Cardiac muscle cell (in vitro differentiated cells and primary cell): ENCODE results near the gene SLC16A1. TPM values are rescaled to one million over a fixed set of nuclear protein-coding genes. Genes with fewer than 3 reads are reported as not detected.
A peak's percentile ranks its signal among the peaks of the same experiment; 100 is the strongest.

Source experiments
- DNase-seq, 2 donors: peaks; one replicate each; pipeline versions ENCODE4 v3.0.0 to v3.0.0-alpha.2; 2010 to 2017; ENCODE audit warnings: low read depth in 1 of 2, low spot score in 1 of 2
- H3K27ac ChIP-seq: fragments of 200-600 bp; sonication (generic); 2 replicates; pipeline ENCODE4 v1.5.1; 2016
- H3K27me3 ChIP-seq: fragments of 200-600 bp; sonication (generic); 2 replicates; pipeline ENCODE4 v1.6.0; 2016; ENCODE audit warnings: control low read depth
- H3K36me3 ChIP-seq: fragments of 200-600 bp; sonication (generic); 2 replicates; pipeline ENCODE4 v1.5.1; 2016; ENCODE audit warnings: control low read depth
- H3K4me1 ChIP-seq: fragments of 200-600 bp; sonication (generic); 2 replicates; pipeline ENCODE4 v1.8.1; 2017; ENCODE audit warnings: low read depth, mild to moderate bottlenecking, mixed run types
- H3K4me3 ChIP-seq: fragments of 200-600 bp; sonication (generic); 2 replicates; pipeline ENCODE4 v1.5.1; 2016; ENCODE audit warnings: mild to moderate bottlenecking
- H3K9me3 ChIP-seq: fragments of 200-600 bp; sonication (generic); 2 replicates; pipeline ENCODE4 v1.5.1; 2017; ENCODE audit warnings: low read depth, mild to moderate bottlenecking, control low read depth
- CTCF ChIP-seq: IDR thresholded peaks from 2 replicates; pipeline ENCODE4 v1.5.1; 2012; ENCODE audit warnings: low read depth, mild to moderate bottlenecking, low read length
- polyA plus RNA-seq: library from polyadenylated mRNA; unstranded; fragments of >200 nt; fragmentation: Nextera tagmentation; extraction: Ambion mirVana; gene quantifications from 2 replicates; pipeline ENCODE4 v1.2.1, GENCODE V29; 2016
- total RNA-seq: library from RNA; depleted of rRNA; stranded (reverse); fragments of >200 nt; gene quantifications from 2 replicates; pipeline ENCODE4 v1.2.3, GENCODE V29; 2016

Gene SLC16A1
- total and polyA plus RNA-seq, 2 experiments from 2014 or later: 130 to 146 TPM

- no peak overlapping the region for H3K4me3 ChIP-seq
- H3K27ac ChIP-seq: peak overlapping the region; percentile 35
- no peaks in the 10 kb centered on the region for H3K27me3 ChIP-seq
- no peak for TF ChIP-seq CTCF
- H3K36me3 ChIP-seq: peaks cover 8% of the 10 kb centered on the region
- DNase-seq: no peak
- no peaks in the 10 kb centered on the region for H3K9me3 ChIP-seq
- peaks cover 32% of the 10 kb centered on the region for H3K4me1 ChIP-seq
Observed at GRCh38 chr1:112933820-112934571, 22.0 kb downstream of the SLC16A1 start.

- peaks cover 16% of the 10 kb centered on the region for H3K4me1 ChIP-seq
- peaks cover 23% of the 10 kb centered on the region for H3K36me3 ChIP-seq
- H3K9me3 ChIP-seq: no peaks in the 10 kb centered on the region
- H3K4me3 ChIP-seq: no peak overlapping the region
- no peaks in the 10 kb centered on the region for H3K27me3 ChIP-seq
- DNase-seq: no peak
- TF ChIP-seq CTCF: no peak
- H3K27ac ChIP-seq: peak overlapping the region; percentile 2
Observed at GRCh38 chr1:112929979-112930378, 26.0 kb downstream of the SLC16A1 start.

- DNase-seq: no peak
- H3K36me3 ChIP-seq: peaks cover 43% of the 10 kb centered on the region
- no peak for TF ChIP-seq CTCF
- H3K4me3 ChIP-seq: no peak overlapping the region
- H3K9me3 ChIP-seq: no peaks in the 10 kb centered on the region
- no peaks in the 10 kb centered on the region for H3K27me3 ChIP-seq
- H3K4me1 ChIP-seq: peaks cover 9% of the 10 kb centered on the region
- peak overlapping the region; percentile 49 for H3K27ac ChIP-seq
Observed at GRCh38 chr1:112927462-112927990, 28.5 kb downstream of the SLC16A1 start.

GRCh38 chr1:112926858-112927257, 29.1 kb downstream of the SLC16A1 start:
- H3K27ac ChIP-seq: no peak overlapping the region
- peaks cover 46% of the 10 kb centered on the region for H3K36me3 ChIP-seq
- DNase-seq: no peak
- peaks cover 9% of the 10 kb centered on the region for H3K4me1 ChIP-seq
- no peak for TF ChIP-seq CTCF
- no peaks in the 10 kb centered on the region for H3K27me3 ChIP-seq
- H3K9me3 ChIP-seq: no peaks in the 10 kb centered on the region
- no peak overlapping the region for H3K4me3 ChIP-seq

GRCh38 chr1:112925015-112925414, 31.0 kb downstream of the SLC16A1 start:
- DNase-seq: no peak

More at GRCh38 chr1:112925015-112925414, 31.0 kb downstream of the SLC16A1 start:
- Histone ChIP-seq H3K27ac (peak overlapping the region; percentile 9), H3K4me3 (no peak overlapping the region), H3K36me3 (peaks cover 60% of the 10 kb centered on the region), H3K27me3 (no peaks in the 10 kb centered on the region), H3K9me3 (no peaks in the 10 kb centered on the region), H3K4me1 (peaks cover 7% of the 10 kb centered on the region)
- TF ChIP-seq CTCF: peak; percentile 21
